ENCODE results near the gene MAST4.
A peak's percentile ranks its signal among the peaks of the same experiment; 100 is the strongest.

MAST4 gene

GRCh38 chr5:66704790-66705425 lies 108.7 kb downstream of the MAST4 start:
- ChIA-PET POLR2A (no interaction called here), CTCF (interaction anchor here (0.8 to 1.6 kb wide), 4 partner anchors 8 to 42 kb away, joined by 3 to 5 read pairs (median 4); no protein-coding TSS in a partner anchor)
- TF ChIP-seq CTCF (IDR thresholded peaks at IDR 0.05; ENCODE audit: control extremely low read depth, extremely low read depth, low read depth, missing control alignments), result no peak

GRCh38 chr5:66708368-66708767 lies 112.2 kb downstream of the MAST4 start:
- DNase-seq (ENCODE audit: extremely low spot score), result peak; percentile 11
- ChIA-PET CTCF (interaction anchor here (1.0 to 2.4 kb wide), 6 partner anchors 10 to 402 kb away, joined by 3 to 7 read pairs (median 3); no protein-coding TSS in a partner anchor), POLR2A (no interaction called here)
- TF ChIP-seq CTCF (IDR thresholded peaks at IDR 0.05; ENCODE audit: control extremely low read depth, extremely low read depth, low read depth, missing control alignments), result no peak

More at GRCh38 chr5:66704790-66705425, 108.7 kb downstream of the MAST4 start:
- no peak for DNase-seq (ENCODE audit: extremely low spot score)

GRCh38 chr5:66710557-66711088 lies 114.4 kb downstream of the MAST4 start:
- no peak for TF ChIP-seq CTCF (IDR thresholded peaks at IDR 0.05; ENCODE audit: control extremely low read depth, extremely low read depth, low read depth, missing control alignments)
- no peak for DNase-seq (ENCODE audit: extremely low spot score)
- POLR2A ChIA-PET, result no interaction called here
- CTCF ChIA-PET, result interaction anchor here (1.1 kb wide), 1 partner anchor 404 kb away, joined by 3 read pairs; no protein-coding TSS in a partner anchor

- POLR2A ChIA-PET, result no interaction called here
- DNase-seq (ENCODE audit: extremely low spot score), result no peak
Measured at GRCh38 chr5:66713998-66714397, 117.8 kb downstream of the MAST4 start.

GRCh38 chr5:66717455-66718373 lies 121.5 kb downstream of the MAST4 start:
- no peak for TF ChIP-seq CTCF (IDR thresholded peaks at IDR 0.05; ENCODE audit: control extremely low read depth, extremely low read depth, low read depth, missing control alignments)
- ChIA-PET POLR2A (no interaction called here), CTCF (interaction anchor here (0.6 to 3.0 kb wide), 4 partner anchors 9 to 410 kb away, joined by 3 to 7 read pairs (median 5); no protein-coding TSS in a partner anchor)
- no peak for DNase-seq (ENCODE audit: extremely low spot score)

More at GRCh38 chr5:66713998-66714397, 117.8 kb downstream of the MAST4 start:
- no peak for TF ChIP-seq CTCF (IDR thresholded peaks at IDR 0.05; ENCODE audit: control extremely low read depth, extremely low read depth, low read depth, missing control alignments)
- CTCF ChIA-PET, result interaction anchor here (0.6 to 1.4 kb wide), 3 partner anchors 9 to 512 kb away, joined by 3 read pairs; no protein-coding TSS in a partner anchor

- no peak for TF ChIP-seq CTCF (IDR thresholded peaks at IDR 0.05; ENCODE audit: control extremely low read depth, extremely low read depth, low read depth, missing control alignments)
- ChIA-PET POLR2A (no interaction called here), CTCF (interaction anchor here (1.0 to 3.0 kb wide), 4 partner anchors 10 to 14 kb away, joined by 3 to 7 read pairs (median 5); no protein-coding TSS in a partner anchor)
- no peak for DNase-seq (ENCODE audit: extremely low spot score)
Measured at GRCh38 chr5:66718374-66719002, 122.3 kb downstream of the MAST4 start.
